Thoracic aorta (tissue), 2 donors: ENCODE results near the gene RSRC1. TPM values are rescaled to one million over a fixed set of nuclear protein-coding genes. Genes with fewer than 3 reads are reported as not detected.

Experiments used
- ATAC-seq: fragments of 150-250 bp; one replicate; pipeline ENCODE4 v1.8.0; 2017; ENCODE audit warnings: low read depth; ENCODE audit not compliant: insufficient number of reproducible peaks, low FRiP score
- DNase-seq: peaks from one replicate; pipeline ENCODE4 v3.0.0-alpha.2; 2020; ENCODE audit warnings: low spot score
- H3K27ac ChIP-seq, 2 donors: fragments of 200-600 bp; sonication (generic); 1 replicate in 1 of 2; 2 replicates in 1 of 2; pipeline ENCODE4 v1.5.1; 2016; ENCODE audit warnings: mild to moderate bottlenecking in 2 of 2, moderate library complexity in 2 of 2
- H3K27me3 ChIP-seq: fragments of 200-600 bp; sonication (generic); replicated peaks from 2 replicates; pipeline ENCODE4 v1.6.0; 2016; ENCODE audit warnings: mild to moderate bottlenecking; ENCODE audit not compliant: insufficient read depth
- H3K36me3 ChIP-seq: fragments of 200-600 bp; sonication (generic); one replicate; pipeline ENCODE4 v1.5.1; 2016
- H3K4me1 ChIP-seq, 2 donors: fragments of 200-600 bp; sonication (generic); 1 replicate in 1 of 2; 2 replicates in 1 of 2; pipeline versions ENCODE4 v1.5.1 to v1.6.0; 2016; ENCODE audit warnings: low read depth in 2 of 2, mild to moderate bottlenecking in 1 of 2; ENCODE audit not compliant: control insufficient read depth in 1 of 2
- H3K4me3 ChIP-seq: fragments of 200-600 bp; sonication (generic); 2 replicates; pipeline ENCODE4 v1.5.1; 2016; ENCODE audit warnings: mild to moderate bottlenecking
- H3K9me3 ChIP-seq: fragments of 200-600 bp; sonication (generic); 2 replicates; pipeline ENCODE4 v1.5.1; 2016
- total RNA-seq, 2 donors: library from RNA; depleted of rRNA; stranded (reverse); fragments of >200 nt; gene quantifications; one replicate each; pipeline versions ENCODE4 v1.1.0 to v1.2.3, GENCODE V29; 2016
- TF ChIP-seq, protein P1 (sequence below): fragments of 200-600 bp; sonication (generic); IDR thresholded peaks from one replicate; pipeline ENCODE4 v1.5.1; 2019; ENCODE audit warnings: antibody characterized with exemption

The RSRC1 gene
- total RNA-seq, 2 donors from 2014 or later = 26.6 to 39.5 TPM

DNA sequence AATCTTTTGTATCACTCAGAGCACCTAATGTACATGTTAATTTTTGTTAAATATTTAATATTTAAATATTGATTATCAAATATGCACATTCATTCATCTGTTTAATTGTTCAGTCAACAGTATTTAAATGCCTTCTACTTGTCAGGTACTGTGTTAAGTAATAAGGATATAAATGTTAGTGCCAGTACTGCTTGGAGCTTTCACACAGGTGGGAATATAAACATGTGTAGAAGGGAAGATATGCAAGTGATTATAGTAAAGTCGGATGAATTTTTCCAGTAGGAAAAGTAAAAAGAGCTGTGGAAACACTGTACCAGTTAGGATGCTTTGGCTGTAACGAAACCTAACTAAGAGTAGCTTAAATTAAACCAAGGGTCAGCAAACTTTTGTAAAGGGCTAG is 95.4 kb downstream of the RSRC1 start:
- Histone ChIP-seq H3K36me3 (no peaks in the 10 kb centered on the region), H3K9me3 (peaks cover 12% of the 10 kb centered on the region), H3K4me3 (no peak overlapping the region), H3K27ac (no peak overlapping the region), H3K27me3 (no peaks in the 10 kb centered on the region), H3K4me1 (no peaks in the 10 kb centered on the region)
- TF ChIP-seq, protein P1, sequence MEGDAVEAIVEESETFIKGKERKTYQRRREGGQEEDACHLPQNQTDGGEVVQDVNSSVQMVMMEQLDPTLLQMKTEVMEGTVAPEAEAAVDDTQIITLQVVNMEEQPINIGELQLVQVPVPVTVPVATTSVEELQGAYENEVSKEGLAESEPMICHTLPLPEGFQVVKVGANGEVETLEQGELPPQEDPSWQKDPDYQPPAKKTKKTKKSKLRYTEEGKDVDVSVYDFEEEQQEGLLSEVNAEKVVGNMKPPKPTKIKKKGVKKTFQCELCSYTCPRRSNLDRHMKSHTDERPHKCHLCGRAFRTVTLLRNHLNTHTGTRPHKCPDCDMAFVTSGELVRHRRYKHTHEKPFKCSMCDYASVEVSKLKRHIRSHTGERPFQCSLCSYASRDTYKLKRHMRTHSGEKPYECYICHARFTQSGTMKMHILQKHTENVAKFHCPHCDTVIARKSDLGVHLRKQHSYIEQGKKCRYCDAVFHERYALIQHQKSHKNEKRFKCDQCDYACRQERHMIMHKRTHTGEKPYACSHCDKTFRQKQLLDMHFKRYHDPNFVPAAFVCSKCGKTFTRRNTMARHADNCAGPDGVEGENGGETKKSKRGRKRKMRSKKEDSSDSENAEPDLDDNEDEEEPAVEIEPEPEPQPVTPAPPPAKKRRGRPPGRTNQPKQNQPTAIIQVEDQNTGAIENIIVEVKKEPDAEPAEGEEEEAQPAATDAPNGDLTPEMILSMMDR = no peak
- ATAC-seq (no peak), DNase-seq (no peak)

DNA sequence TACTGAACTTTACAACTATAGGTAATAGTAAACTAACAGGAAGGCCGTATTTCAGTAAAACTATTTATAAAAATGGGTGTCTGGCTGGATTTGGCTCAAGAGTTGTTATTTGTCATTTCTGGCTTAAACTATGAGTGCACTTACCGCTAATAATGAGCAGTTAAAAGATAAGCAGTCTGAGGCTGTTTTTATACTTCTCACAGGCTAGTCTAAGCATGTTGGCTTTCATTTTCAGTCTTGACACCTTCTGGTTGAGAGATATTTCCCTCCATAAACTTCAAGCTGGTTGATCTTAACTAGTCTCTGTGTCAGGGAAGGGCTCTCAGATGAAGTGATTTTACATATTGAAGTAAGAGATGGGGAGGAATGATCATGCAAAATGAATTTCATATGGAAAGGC is 96.1 kb downstream of the RSRC1 start:
- no peak overlapping the region for H3K4me3 ChIP-seq
- no peaks in the 10 kb centered on the region for H3K27me3 ChIP-seq
- TF ChIP-seq, protein P1 = no peak
- no peak overlapping the region for H3K27ac ChIP-seq
- peaks cover 5% of the 10 kb centered on the region for H3K9me3 ChIP-seq
- ATAC-seq = no peak
- H3K4me1 ChIP-seq = no peaks in the 10 kb centered on the region
- no peak for DNase-seq
- H3K36me3 ChIP-seq = no peaks in the 10 kb centered on the region

DNA sequence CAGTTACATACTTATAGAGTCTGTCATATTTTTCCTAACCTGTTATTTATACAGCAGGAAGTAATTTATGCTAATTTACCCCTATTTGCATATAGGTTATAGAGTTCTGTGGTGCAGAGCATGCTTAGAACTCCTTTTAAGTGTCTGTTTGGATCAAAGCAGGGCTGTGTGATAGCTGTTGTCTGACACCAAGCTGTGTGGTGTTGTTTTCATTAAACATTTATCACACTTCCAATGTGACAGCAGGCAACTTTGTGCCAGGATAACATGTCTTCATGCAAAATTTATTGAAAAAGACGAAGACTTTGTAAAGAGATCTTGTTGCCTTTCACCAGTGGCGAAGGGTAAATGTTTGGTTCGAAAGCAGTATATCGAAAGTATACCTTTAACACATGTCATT is 100.2 kb downstream of the RSRC1 start:
- H3K9me3 ChIP-seq = no peaks in the 10 kb centered on the region
- TF ChIP-seq, protein P1 = no peak
- H3K4me1 ChIP-seq = no peaks in the 10 kb centered on the region
- ATAC-seq (no peak), DNase-seq (no peak)
- H3K27ac ChIP-seq = no peak overlapping the region
- no peak overlapping the region for H3K4me3 ChIP-seq
- H3K27me3 ChIP-seq = no peaks in the 10 kb centered on the region
- H3K36me3 ChIP-seq = no peaks in the 10 kb centered on the region

DNA sequence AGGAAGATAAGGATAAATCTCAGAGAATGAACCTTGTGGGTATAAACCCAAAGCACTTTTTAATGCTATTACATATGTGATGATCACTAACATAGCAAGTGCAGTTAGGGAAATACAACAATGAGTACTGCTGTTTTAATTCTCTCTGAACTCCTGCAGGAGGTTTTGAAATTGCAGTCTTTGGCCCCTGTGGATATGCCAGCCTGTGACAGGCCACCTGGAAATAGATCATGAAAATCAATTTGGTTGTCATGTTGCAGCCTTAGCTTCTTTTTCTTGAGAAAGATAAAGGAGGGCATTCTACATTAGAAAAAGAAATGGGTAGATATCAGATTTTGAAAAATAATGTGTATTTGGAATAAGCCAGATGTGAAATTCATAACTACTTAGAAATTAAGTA is 103.6 kb downstream of the RSRC1 start:
- Histone ChIP-seq H3K4me3 (no peak overlapping the region), H3K27ac (no peak overlapping the region), H3K27me3 (no peaks in the 10 kb centered on the region), H3K4me1 (no peaks in the 10 kb centered on the region), H3K9me3 (no peaks in the 10 kb centered on the region), H3K36me3 (no peaks in the 10 kb centered on the region)
- TF ChIP-seq, protein P1 = no peak
- DNase-seq (no peak), ATAC-seq (no peak)

DNA sequence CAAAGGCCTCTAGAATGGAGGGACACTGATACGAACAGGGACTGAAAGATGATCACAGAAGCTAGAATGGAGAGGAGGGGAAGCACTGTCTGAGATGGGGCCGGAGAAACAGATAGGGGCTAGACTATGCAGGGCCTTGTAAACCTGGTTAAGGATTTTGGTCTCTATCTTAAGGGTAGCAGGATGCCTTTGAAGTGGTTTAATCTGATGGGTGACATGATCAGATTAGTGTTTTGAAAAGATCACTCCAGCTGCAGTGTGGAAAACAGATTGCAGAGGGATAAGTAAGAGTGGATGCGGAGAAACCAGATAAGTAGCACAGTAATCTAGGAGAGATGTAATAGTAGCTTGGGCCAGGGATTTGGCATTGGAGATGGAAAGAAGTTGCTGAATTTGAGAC is 108.1 kb downstream of the RSRC1 start:
- Histone ChIP-seq H3K27ac (no peak overlapping the region), H3K36me3 (no peaks in the 10 kb centered on the region), H3K4me1 (no peaks in the 10 kb centered on the region), H3K9me3 (no peaks in the 10 kb centered on the region), H3K4me3 (no peak overlapping the region), H3K27me3 (no peaks in the 10 kb centered on the region)
- TF ChIP-seq, protein P1 = no peak
- ATAC-seq = no peak
- no peak for DNase-seq
